A549 (cell line): Measurements from ENCODE around the gene C1R.

Source experiments
- EHMT2 ChIP-seq: fragments of 200-600 bp; sonication (generic); IDR thresholded peaks from 2 replicates; pipeline ENCODE4 v1.6.1; 2016; ENCODE audit warnings: antibody characterized with exemption, low read depth, mild to moderate bottlenecking, moderate library complexity
- MYC ChIP-seq: IDR thresholded peaks from 2 replicates; pipeline ENCODE4 v1.6.1; 2012; ENCODE audit warnings: mild to moderate bottlenecking, inconsistent platforms, low read length, improper control_type of control experiment, borderline replicate concordance
- POLR2A ChIP-seq: IDR thresholded peaks from 2 replicates; pipeline ENCODE4 v1.6.1; 2012; ENCODE audit warnings: mild to moderate bottlenecking, low read length
- SREBF2 ChIP-seq: fragments of 450-650 bp; IDR thresholded peaks from 2 replicates; pipeline ENCODE4 v1.6.1; 2014; ENCODE audit warnings: mild to moderate bottlenecking, moderate library complexity
- ZNF302 ChIP-seq: fragments of 250-450 bp; sonication (Bioruptor Pico); IDR thresholded peaks from 2 replicates; pipeline ENCODE4 v1.9.0; 2021; ENCODE audit warnings: inconsistent platforms, mild to moderate bottlenecking, moderate library complexity
- TF ChIP-seq, protein P1 (sequence below): fragments of >200 bp; sonication (Bioruptor Twin); formaldehyde crosslinking; IDR thresholded peaks from 3 replicates; pipeline ENCODE4 v1.5.1; 2016
- TF ChIP-seq, protein P2 (sequence below): fragments of 200-600 bp; sonication (generic); IDR thresholded peaks from 2 replicates; pipeline ENCODE4 v1.6.1; 2016; ENCODE audit warnings: antibody characterized with exemption, mild to moderate bottlenecking, moderate library complexity

DNA sequence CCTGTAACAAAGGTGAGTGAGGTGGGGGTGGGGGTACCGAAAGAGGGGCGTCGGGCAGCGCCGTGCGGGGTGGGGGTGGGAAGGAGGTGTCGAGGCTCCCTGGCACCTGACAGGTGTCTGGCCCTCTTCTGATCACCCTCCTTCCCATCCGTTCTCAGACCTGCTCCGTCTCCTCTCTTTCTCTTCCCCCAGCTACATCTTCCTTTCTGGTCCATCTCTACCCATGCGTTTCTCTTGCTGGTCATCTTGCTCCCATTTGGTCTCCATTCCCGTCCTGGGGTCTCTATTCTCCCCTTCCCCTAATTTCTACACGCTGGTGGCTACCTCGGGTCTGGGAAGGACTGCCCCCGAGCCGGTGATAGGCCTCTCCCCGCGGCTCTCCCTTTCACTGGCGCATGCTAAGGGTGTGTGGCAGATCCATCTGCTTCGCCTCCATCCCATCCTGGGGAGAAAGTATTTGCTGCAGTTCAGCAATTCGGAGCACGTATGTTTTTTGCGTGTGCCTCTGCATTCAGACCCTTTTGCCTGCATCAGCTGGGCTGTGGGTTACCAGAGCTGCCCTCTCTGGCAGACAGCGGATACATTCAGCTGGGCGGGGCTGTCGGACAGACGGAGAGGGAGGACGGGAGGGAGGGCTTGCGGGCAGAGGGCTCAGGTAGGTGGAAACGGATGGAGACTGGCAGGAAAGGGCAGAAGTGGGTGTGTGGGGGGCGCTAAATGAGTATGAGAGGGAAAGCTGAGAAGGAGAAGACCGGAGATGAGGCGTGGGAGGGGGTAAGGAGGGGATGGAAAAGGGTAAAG, 38.7 kb upstream of the C1R start:
- TF ChIP-seq, protein P1, sequence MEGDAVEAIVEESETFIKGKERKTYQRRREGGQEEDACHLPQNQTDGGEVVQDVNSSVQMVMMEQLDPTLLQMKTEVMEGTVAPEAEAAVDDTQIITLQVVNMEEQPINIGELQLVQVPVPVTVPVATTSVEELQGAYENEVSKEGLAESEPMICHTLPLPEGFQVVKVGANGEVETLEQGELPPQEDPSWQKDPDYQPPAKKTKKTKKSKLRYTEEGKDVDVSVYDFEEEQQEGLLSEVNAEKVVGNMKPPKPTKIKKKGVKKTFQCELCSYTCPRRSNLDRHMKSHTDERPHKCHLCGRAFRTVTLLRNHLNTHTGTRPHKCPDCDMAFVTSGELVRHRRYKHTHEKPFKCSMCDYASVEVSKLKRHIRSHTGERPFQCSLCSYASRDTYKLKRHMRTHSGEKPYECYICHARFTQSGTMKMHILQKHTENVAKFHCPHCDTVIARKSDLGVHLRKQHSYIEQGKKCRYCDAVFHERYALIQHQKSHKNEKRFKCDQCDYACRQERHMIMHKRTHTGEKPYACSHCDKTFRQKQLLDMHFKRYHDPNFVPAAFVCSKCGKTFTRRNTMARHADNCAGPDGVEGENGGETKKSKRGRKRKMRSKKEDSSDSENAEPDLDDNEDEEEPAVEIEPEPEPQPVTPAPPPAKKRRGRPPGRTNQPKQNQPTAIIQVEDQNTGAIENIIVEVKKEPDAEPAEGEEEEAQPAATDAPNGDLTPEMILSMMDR, result no peak
- no peak for TF ChIP-seq POLR2A
- TF ChIP-seq SREBF2, result no peak
- no peak for TF ChIP-seq ZNF302 (CRISPR knock-in tag)
- TF ChIP-seq MYC, result no peak
- TF ChIP-seq, protein P2, sequence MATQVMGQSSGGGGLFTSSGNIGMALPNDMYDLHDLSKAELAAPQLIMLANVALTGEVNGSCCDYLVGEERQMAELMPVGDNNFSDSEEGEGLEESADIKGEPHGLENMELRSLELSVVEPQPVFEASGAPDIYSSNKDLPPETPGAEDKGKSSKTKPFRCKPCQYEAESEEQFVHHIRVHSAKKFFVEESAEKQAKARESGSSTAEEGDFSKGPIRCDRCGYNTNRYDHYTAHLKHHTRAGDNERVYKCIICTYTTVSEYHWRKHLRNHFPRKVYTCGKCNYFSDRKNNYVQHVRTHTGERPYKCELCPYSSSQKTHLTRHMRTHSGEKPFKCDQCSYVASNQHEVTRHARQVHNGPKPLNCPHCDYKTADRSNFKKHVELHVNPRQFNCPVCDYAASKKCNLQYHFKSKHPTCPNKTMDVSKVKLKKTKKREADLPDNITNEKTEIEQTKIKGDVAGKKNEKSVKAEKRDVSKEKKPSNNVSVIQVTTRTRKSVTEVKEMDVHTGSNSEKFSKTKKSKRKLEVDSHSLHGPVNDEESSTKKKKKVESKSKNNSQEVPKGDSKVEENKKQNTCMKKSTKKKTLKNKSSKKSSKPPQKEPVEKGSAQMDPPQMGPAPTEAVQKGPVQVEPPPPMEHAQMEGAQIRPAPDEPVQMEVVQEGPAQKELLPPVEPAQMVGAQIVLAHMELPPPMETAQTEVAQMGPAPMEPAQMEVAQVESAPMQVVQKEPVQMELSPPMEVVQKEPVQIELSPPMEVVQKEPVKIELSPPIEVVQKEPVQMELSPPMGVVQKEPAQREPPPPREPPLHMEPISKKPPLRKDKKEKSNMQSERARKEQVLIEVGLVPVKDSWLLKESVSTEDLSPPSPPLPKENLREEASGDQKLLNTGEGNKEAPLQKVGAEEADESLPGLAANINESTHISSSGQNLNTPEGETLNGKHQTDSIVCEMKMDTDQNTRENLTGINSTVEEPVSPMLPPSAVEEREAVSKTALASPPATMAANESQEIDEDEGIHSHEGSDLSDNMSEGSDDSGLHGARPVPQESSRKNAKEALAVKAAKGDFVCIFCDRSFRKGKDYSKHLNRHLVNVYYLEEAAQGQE, result no peak
- no peak for TF ChIP-seq EHMT2
